HepG2 (cell line): ENCODE measurements around the gene AKR1C4. TPM values are rescaled to one million over a fixed set of nuclear protein-coding genes. Genes with fewer than 3 reads are reported as not detected.
A peak's percentile ranks its signal among the peaks of the same experiment; 100 is the strongest.

ENCODE experiments used
- ARID5B ChIP-seq: IDR thresholded peaks from 2 replicates; pipeline ENCODE4 v1.4.0; 2020; ENCODE audit warnings: mild to moderate bottlenecking, missing genetic modification reagents
- ATF5 ChIP-seq: sonication (generic); formaldehyde crosslinking; IDR thresholded peaks from 2 replicates; pipeline ENCODE4 v1.4.0; 2020; ENCODE audit warnings: mild to moderate bottlenecking, low read depth, missing genetic modification reagents
- ATRX ChIP-seq: sonication (generic); formaldehyde crosslinking; IDR thresholded peaks from 2 replicates; pipeline ENCODE4 v1.4.0; 2020; ENCODE audit warnings: missing genetic modification reagents, borderline replicate concordance
- CREM ChIP-seq, 2 experiments: sonication (generic) in 1 of 2; formaldehyde crosslinking in 1 of 2; IDR thresholded peaks; 2 replicates each; pipeline versions ENCODE4 v1.4.0 to v1.6.1; 2016 to 2020; ENCODE audit warnings: antibody characterized with exemption in 1 of 2, mild to moderate bottlenecking in 1 of 2, missing genetic modification reagents in 1 of 2
- EEA1 ChIP-seq: sonication (generic); formaldehyde crosslinking; IDR thresholded peaks from 2 replicates; pipeline ENCODE4 v1.5.1; 2020; ENCODE audit warnings: mild to moderate bottlenecking, missing genetic modification reagents, borderline replicate concordance
- HHEX ChIP-seq: IDR thresholded peaks from 2 replicates; pipeline ENCODE4 v1.6.1; 2016; ENCODE audit warnings: control low read depth
- HOXA3 ChIP-seq: sonication (generic); formaldehyde crosslinking; IDR thresholded peaks from 2 replicates; pipeline ENCODE4 v1.5.0; 2020; ENCODE audit warnings: missing genetic modification reagents
- NBN ChIP-seq: fragments of 450-650 bp; conservative IDR thresholded peaks from 2 replicates; pipeline ENCODE4 v1.6.1; 2017
- POLR2AphosphoS5 ChIP-seq: IDR thresholded peaks from 2 replicates; pipeline ENCODE4 v1.6.1; 2012; ENCODE audit warnings: low read depth, low read length
- SAP130 ChIP-seq: IDR thresholded peaks from 2 replicates; pipeline ENCODE4 v1.6.1; 2016; ENCODE audit warnings: low read depth
- SPEN ChIP-seq: sonication (generic); formaldehyde crosslinking; IDR thresholded peaks from 2 replicates; pipeline ENCODE4 v1.5.1; 2020; ENCODE audit warnings: low read depth, mild to moderate bottlenecking, missing genetic modification reagents
- USF2 ChIP-seq, 2 experiments: sonication (generic) in 1 of 2; formaldehyde crosslinking in 1 of 2; IDR thresholded peaks; 2 replicates each; pipeline versions ENCODE4 v1.5.1 to v1.6.1; 2011 to 2020; ENCODE audit warnings: borderline replicate concordance in 1 of 2, low read depth in 1 of 2, low read length in 1 of 2, mild to moderate bottlenecking in 1 of 2, missing genetic modification reagents in 1 of 2, moderate library complexity in 1 of 2
- ZBTB21 ChIP-seq: sonication (generic); formaldehyde crosslinking; IDR thresholded peaks from 2 replicates; pipeline ENCODE4 v1.4.0; 2020; ENCODE audit warnings: missing genetic modification reagents
- ZBTB39 ChIP-seq: sonication (generic); formaldehyde crosslinking; IDR thresholded peaks from 2 replicates; pipeline ENCODE4 v1.5.0; 2020; ENCODE audit warnings: missing genetic modification reagents
- ZNF24 ChIP-seq: fragments of 450-650 bp; IDR thresholded peaks from 2 replicates; pipeline ENCODE4 v1.6.1; 2017; ENCODE audit warnings: antibody characterized with exemption, mild to moderate bottlenecking
- ZNF557 ChIP-seq: sonication (generic); formaldehyde crosslinking; IDR thresholded peaks from 2 replicates; pipeline ENCODE4 v1.4.0; 2020; ENCODE audit warnings: missing genetic modification reagents
- ZNF740 ChIP-seq: sonication (generic); formaldehyde crosslinking; IDR thresholded peaks from 2 replicates; pipeline ENCODE4 v1.4.0; 2020; ENCODE audit warnings: missing genetic modification reagents
- ZNF816 ChIP-seq: sonication (generic); formaldehyde crosslinking; IDR thresholded peaks from 2 replicates; pipeline ENCODE4 v1.8.0; 2022; ENCODE audit warnings: missing genetic modification reagents, mild to moderate bottlenecking, borderline replicate concordance
- ZSCAN29 ChIP-seq: sonication (generic); formaldehyde crosslinking; conservative IDR thresholded peaks from 2 replicates; pipeline ENCODE4 v1.4.0; 2020; ENCODE audit warnings: mild to moderate bottlenecking, missing genetic modification reagents
- polyA plus RNA-seq, 8 experiments: library from polyadenylated mRNA; depleted of rRNA in 3 of 8; stranded (reverse) in 7 of 8; unstranded in 1 of 8; fragments of >200 nt; fragmentation: Illumina TruSeq in 4 of 8; extraction: Trizol in 4 of 8; gene quantifications; 2 replicates each; pipeline versions ENCODE4 v1.2.1 to v1.2.3, GENCODE V29; 2011 to 2016; ENCODE audit warnings: low read depth in 4 of 8, missing spikeins in 1 of 8, mixed read lengths in 1 of 8; ENCODE audit not compliant: insufficient read depth in 1 of 8
- total RNA-seq, 5 experiments: library from RNA; depleted of rRNA; stranded (reverse); fragments of >200 nt; fragmentation: Illumina TruSeq; extraction: Trizol; gene quantifications; 2 replicates each; pipeline ENCODE4 v1.2.3, GENCODE V29; 2016; ENCODE audit warnings: low read depth in 1 of 5

The AKR1C4 gene
- total and polyA plus RNA-seq, 2 of the 13 experiments (the other 11 are each of a cell fraction or from before 2014, with no cell fraction given), result 0.18 to 1.3 TPM

GRCh38 chr10:5234106-5234860 is 37.6 kb downstream of the AKR1C4 start (continued):
- TF ChIP-seq ZBTB39, result no peak
- TF ChIP-seq NBN, result no peak
- no peak; the same call in 1 of the 2 replicates for TF ChIP-seq HOXA3 (CRISPR knock-in tag)
- TF ChIP-seq POLR2AphosphoS5, result no peak
- no peak for TF ChIP-seq HHEX (CRISPR knock-in tag)
- no peak for TF ChIP-seq ZSCAN29 (CRISPR knock-in tag)
- TF ChIP-seq ARID5B (CRISPR knock-in tag), result peak; percentile 94
- TF ChIP-seq ZBTB21 (CRISPR knock-in tag), result no peak
- no peak for TF ChIP-seq ZNF740 (CRISPR knock-in tag)
- TF ChIP-seq USF2 (IDR thresholded peaks at IDR 0.05; ENCODE audit: low read depth, low read length), result no peak
- no peak for TF ChIP-seq USF2 (CRISPR knock-in tag; IDR thresholded peaks at IDR 0.05; ENCODE audit: borderline replicate concordance)
- no peak for TF ChIP-seq SPEN (CRISPR knock-in tag)
- no peak for TF ChIP-seq ZNF816 (CRISPR knock-in tag)
- TF ChIP-seq EEA1, result no peak
- no peak for TF ChIP-seq ATRX (CRISPR knock-in tag)
- TF ChIP-seq ZNF557 (CRISPR knock-in tag), result no peak
- peak; percentile 65 for TF ChIP-seq CREM (IDR thresholded peaks at IDR 0.05)
- no peak for TF ChIP-seq CREM (CRISPR knock-in tag; IDR thresholded peaks at IDR 0.05)
- TF ChIP-seq SAP130 (CRISPR knock-in tag), result peak; percentile 72
- no peak for TF ChIP-seq ATF5
- no peak for TF ChIP-seq ZNF24
